Stimulated activated effector memory CD8-positive, alpha-beta T cell treated with anti-CD3 and anti-CD28 coated beads, Interleukin-12 subunit alpha, Interleukin-12 subunit beta, amount 100 ng/mL, for 72 hours (primary cell): ENCODE measurements around the gene COX19.
"Not testable (repeated sequence)": the region's sequence is repeated elsewhere in the genome, so short reads cannot be mapped to it uniquely, and the experiment has no call there.

Source experiments
- ATAC-seq: fragments of 150-1000 bp; cut with Tn5 transposase; 2 replicates; pipeline ENCODE4 v1.10.0; 2021
- DNase-seq, 2 donors: peaks; one replicate each; pipeline ENCODE4 v3.0.0; 2021 to 2022; ENCODE audit warnings: low spot score in 2 of 2
- H3K27ac Mint-ChIP-seq: one replicate; pipeline ENCODE4 v1.8.0; 2022; ENCODE audit warnings: mild to moderate bottlenecking, mixed read lengths
- H3K36me3 Mint-ChIP-seq: one replicate; pipeline ENCODE4 v1.8.0; 2022; ENCODE audit warnings: mild to moderate bottlenecking, mixed read lengths
- H3K4me1 Mint-ChIP-seq: one replicate; pipeline ENCODE4 v1.8.0; 2022; ENCODE audit warnings: mixed read lengths
- H3K4me3 Mint-ChIP-seq: one replicate; pipeline ENCODE4 v1.8.0; 2022; ENCODE audit warnings: mild to moderate bottlenecking, mixed read lengths
- H3K9me3 Mint-ChIP-seq: one replicate; pipeline ENCODE4 v1.8.0; 2022; ENCODE audit warnings: mixed read lengths

COX19 gene

GRCh38 chr7:1014681-1015080 is 39.3 kb upstream of the COX19 start:
- Mint-ChIP-seq H3K27ac (no peak overlapping the region), H3K4me3 (no peak overlapping the region), H3K9me3 (peaks cover 5% of the 10 kb centered on the region), H3K4me1 (peaks cover 22% of the 10 kb centered on the region), H3K36me3 (peaks cover 19% of the 10 kb centered on the region)
- no peak for DNase-seq
- ATAC-seq: no peak

DNA sequence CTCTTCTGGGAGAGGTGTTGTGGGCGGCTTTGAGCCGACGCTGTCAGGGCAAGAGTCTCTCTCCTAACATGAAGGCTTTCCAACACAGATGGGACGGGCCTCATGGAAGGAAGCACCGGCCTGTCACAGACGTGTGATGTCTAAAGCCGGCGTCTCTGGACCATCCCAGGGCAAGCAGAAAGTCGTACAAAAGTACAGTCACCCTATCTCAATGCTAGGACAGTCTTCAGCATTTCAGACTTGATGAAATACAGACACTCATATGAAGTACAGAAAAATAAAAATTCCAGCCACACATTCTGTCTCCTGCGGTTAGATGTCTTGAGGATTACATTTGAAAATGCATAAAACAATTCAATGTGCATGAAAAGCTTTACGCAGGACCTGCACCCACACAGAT is 38.2 kb upstream of the COX19 start:
- no peak overlapping the region for H3K27ac Mint-ChIP-seq
- ATAC-seq: no peak
- H3K4me1 Mint-ChIP-seq: peaks cover 22% of the 10 kb centered on the region
- peaks cover 5% of the 10 kb centered on the region for H3K9me3 Mint-ChIP-seq
- DNase-seq: no peak
- no peak overlapping the region for H3K4me3 Mint-ChIP-seq
- peaks cover 18% of the 10 kb centered on the region for H3K36me3 Mint-ChIP-seq

GRCh38 chr7:1012716-1013095 is 37.4 kb upstream of the COX19 start:
- peak; percentile 5 for ATAC-seq
- no peak overlapping the region for H3K27ac Mint-ChIP-seq
- H3K9me3 Mint-ChIP-seq: peaks cover 5% of the 10 kb centered on the region

GRCh38 chr7:1012004-1012715 is 36.8 kb upstream of the COX19 start:
- H3K4me3 Mint-ChIP-seq: no peak overlapping the region
- H3K4me1 Mint-ChIP-seq: peaks cover 14% of the 10 kb centered on the region
- peaks cover 5% of the 10 kb centered on the region for H3K9me3 Mint-ChIP-seq
- no peak for DNase-seq
- peak overlapping the region; percentile 94 for H3K27ac Mint-ChIP-seq
- peaks cover 11% of the 10 kb centered on the region for H3K36me3 Mint-ChIP-seq
- ATAC-seq: peak; percentile 8

More at GRCh38 chr7:1012716-1013095, 37.4 kb upstream of the COX19 start:
- DNase-seq: no peak
- Mint-ChIP-seq H3K4me1 (peaks cover 14% of the 10 kb centered on the region), H3K4me3 (no peak overlapping the region), H3K36me3 (peaks cover 11% of the 10 kb centered on the region)

GRCh38 chr7:1011297-1012003 is 36.1 kb upstream of the COX19 start:
- H3K36me3 Mint-ChIP-seq: peaks cover 11% of the 10 kb centered on the region
- no peak overlapping the region for H3K4me3 Mint-ChIP-seq
- ATAC-seq (peak; percentile 38), DNase-seq (no peak)
- peaks cover 14% of the 10 kb centered on the region for H3K4me1 Mint-ChIP-seq
- H3K9me3 Mint-ChIP-seq: peaks cover 5% of the 10 kb centered on the region
- H3K27ac Mint-ChIP-seq: peak overlapping the region; percentile 94

- Mint-ChIP-seq H3K27ac (peak overlapping the region; percentile 94), H3K4me1 (peaks cover 20% of the 10 kb centered on the region), H3K36me3 (peaks cover 11% of the 10 kb centered on the region), H3K9me3 (peaks cover 5% of the 10 kb centered on the region), H3K4me3 (no peak overlapping the region)
- ATAC-seq: no peak
- DNase-seq: no peak
Observed at GRCh38 chr7:1010226-1010625, 34.9 kb upstream of the COX19 start.

- Mint-ChIP-seq H3K9me3 (peaks cover 5% of the 10 kb centered on the region), H3K4me1 (peaks cover 20% of the 10 kb centered on the region), H3K4me3 (no peak overlapping the region), H3K36me3 (peaks cover 11% of the 10 kb centered on the region), H3K27ac (peak overlapping the region; percentile 56)
- no peak for ATAC-seq
- DNase-seq: no peak
Observed at GRCh38 chr7:1009747-1010146, 34.4 kb upstream of the COX19 start.

DNA sequence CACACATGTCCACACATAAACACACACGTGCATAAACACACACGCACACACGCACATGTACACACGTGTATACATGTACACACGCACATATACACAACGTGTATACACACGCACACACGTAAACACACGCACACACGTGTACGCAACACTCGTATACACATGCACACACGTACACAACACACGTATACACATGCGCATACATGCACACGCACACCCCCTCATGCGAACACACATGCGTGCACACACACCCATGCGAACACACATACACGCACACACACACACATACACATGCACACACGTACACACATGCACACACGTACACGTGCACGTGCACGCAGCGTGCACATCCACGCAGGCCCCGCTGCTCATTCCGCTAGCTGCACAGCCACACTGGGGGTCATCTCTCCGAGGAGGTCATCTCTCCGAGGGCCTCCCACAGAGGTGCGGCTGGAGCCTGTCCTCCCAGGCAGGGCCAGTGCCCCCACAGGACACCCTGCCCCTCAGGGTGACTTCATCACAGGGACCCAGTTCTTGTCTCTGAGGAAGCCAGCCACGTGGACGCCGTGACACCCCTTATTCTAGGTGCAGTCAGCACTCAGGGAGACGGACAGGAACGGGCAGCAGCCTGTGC is 33.5 kb upstream of the COX19 start:
- DNase-seq (no peak), ATAC-seq (no peak)
- Mint-ChIP-seq H3K27ac (no peak overlapping the region), H3K4me1 (peaks cover 20% of the 10 kb centered on the region), H3K9me3 (peaks cover 5% of the 10 kb centered on the region), H3K4me3 (no peak overlapping the region), H3K36me3 (peaks cover 11% of the 10 kb centered on the region)

DNA sequence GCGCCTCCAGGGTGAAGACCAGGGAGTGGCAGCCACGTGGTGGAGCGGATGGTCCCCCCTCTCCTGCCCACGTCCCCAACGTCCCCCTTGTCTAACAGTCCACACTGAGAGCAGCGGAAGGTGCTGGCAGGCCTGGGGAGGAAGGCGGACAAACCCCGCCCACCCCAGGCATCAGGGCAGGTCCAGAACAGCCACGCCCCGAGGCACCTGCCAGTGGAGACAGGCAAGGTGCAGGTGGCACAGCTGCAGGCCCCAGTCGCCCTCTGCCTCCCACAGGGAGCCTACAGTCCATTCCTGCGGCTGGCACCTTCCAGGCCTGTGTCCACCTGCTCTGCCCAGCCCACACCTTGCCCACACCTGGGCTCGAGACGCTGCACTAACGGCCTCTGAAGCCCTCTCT is 32.6 kb upstream of the COX19 start:
- Mint-ChIP-seq H3K4me3 (no peak overlapping the region), H3K9me3 (peaks cover 5% of the 10 kb centered on the region), H3K36me3 (peaks cover 11% of the 10 kb centered on the region), H3K27ac (no peak overlapping the region), H3K4me1 (peaks cover 20% of the 10 kb centered on the region)
- DNase-seq (no peak), ATAC-seq (no peak)

DNA sequence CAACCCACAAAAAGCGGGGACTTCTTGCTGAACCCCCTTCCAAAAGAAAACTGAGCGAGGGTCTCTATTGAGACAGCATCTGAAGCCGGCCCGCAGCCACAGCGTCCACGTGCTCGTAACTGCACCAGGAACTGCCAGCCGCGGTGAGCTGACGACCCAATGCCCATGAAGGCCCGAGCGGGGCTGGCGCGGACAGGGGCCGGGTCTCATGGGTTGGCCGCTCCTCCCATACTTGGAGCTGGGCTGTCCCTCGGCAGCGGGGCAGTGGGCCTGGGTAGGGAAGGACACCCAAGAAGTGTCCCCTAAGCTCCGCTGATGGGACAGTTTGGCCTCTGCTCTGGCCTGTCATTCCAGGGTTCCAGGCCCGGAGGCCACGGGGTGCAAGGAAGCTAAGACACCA is 30.0 kb upstream of the COX19 start:
- no peak for ATAC-seq
- Mint-ChIP-seq H3K4me3 (no peak overlapping the region), H3K4me1 (peaks cover 5% of the 10 kb centered on the region), H3K9me3 (no peaks in the 10 kb centered on the region), H3K36me3 (no peaks in the 10 kb centered on the region), H3K27ac (no peak overlapping the region)
- DNase-seq: no peak

DNA sequence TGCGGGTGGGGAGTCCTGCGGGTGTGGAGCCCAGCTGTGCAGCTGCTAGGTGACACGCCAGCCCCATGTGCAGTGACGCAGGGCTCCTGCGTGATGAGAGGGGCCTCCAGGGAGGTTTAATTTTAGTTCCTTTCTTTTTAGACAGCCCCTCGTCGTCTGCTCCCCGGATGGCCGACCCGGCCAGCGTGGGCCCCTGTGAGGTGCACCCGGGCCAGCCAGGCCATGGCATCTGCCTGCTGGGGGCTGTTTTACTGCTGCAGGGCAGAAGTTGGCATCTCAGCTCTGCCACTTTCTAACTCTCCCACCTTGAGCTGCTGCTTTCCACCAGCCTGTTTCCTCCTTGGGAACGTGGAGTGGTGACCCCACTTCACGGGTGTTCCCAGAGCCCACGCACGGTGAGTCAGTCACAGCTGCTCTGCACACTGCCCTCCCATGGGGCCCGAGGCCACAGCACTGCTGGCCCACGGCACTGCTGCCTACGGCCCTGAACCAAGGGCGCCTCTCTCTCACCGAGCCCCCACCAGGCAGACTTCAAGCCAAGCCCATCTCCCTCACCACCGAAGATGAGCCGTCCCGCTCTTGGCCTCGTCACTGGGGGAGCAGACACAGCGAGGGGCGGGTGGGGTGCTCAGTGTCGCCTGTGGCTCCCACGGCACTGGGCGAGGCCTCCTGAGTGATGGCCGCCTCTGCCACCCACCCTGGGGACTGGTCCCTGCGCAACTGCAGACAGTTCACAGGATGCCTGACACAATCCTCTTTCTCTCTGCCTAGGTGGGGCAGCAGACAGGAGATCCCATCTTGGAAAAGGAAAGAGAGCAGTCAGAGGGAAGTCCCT is 28.9 kb upstream of the COX19 start:
- Mint-ChIP-seq H3K4me1 (peaks cover 5% of the 10 kb centered on the region), H3K4me3 (no peak overlapping the region), H3K9me3 (no peaks in the 10 kb centered on the region), H3K36me3 (no peaks in the 10 kb centered on the region), H3K27ac (no peak overlapping the region)
- DNase-seq: no peak
- ATAC-seq: no peak

GRCh38 chr7:1002445-1002844 is 27.1 kb upstream of the COX19 start:
- not testable (repeated sequence) for H3K27ac Mint-ChIP-seq, H3K36me3 Mint-ChIP-seq, ATAC-seq, H3K4me3 Mint-ChIP-seq, H3K4me1 Mint-ChIP-seq, H3K9me3 Mint-ChIP-seq, DNase-seq

DNA sequence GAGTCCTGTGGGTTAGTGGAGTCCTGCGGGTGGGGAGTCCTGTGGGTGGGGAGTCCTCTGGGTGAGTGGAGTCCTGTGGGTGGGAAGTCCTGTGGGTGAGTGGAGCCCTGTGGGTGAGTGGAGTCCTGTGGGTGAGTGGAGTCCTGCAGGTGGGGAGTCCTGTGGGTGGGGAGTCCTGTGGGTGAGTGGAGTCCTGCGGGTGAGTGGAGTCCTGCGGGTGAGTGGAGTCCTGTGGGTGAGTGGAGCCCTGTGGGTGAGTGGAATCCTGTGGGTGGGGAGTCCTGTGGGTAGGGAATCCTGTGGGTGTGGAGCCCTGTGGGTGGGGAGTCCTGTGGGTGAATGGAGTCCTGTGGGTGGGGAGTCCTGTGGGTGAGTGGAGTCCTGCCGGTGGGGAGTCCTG is 26.7 kb upstream of the COX19 start:
- not testable (repeated sequence) for H3K4me3 Mint-ChIP-seq, H3K36me3 Mint-ChIP-seq, H3K27ac Mint-ChIP-seq, H3K9me3 Mint-ChIP-seq, DNase-seq, ATAC-seq, H3K4me1 Mint-ChIP-seq

GRCh38 chr7:1001069-1001770 is 25.9 kb upstream of the COX19 start:
- H3K4me3 Mint-ChIP-seq, H3K36me3 Mint-ChIP-seq, H3K9me3 Mint-ChIP-seq, DNase-seq, H3K4me1 Mint-ChIP-seq: not testable (repeated sequence)
- peak overlapping the region; percentile 74 for H3K27ac Mint-ChIP-seq
- ATAC-seq: peak; percentile 49
